Mucosa of descending colon (tissue), 3 donors: ENCODE data around the gene NTN1. TPM values are rescaled to one million over a fixed set of nuclear protein-coding genes. Genes with fewer than 3 reads are reported as not detected.

Experiments
- ATAC-seq: fragments of 200-7000 bp; cut with Tn5 transposase; one replicate; pipeline ENCODE4 v1.9.1; 2020; ENCODE audit warnings: mild to moderate bottlenecking, moderate library complexity
- DNase-seq, 3 donors: peaks; one replicate each; pipeline ENCODE4 v3.0.0-alpha.2; 2020
- H3K36me3 ChIP-seq: fragments of 200-600 bp; one replicate; pipeline ENCODE4 v1.8.0; 2021; ENCODE audit warnings: low read depth, mild to moderate bottlenecking
- H3K4me1 ChIP-seq: fragments of 200-600 bp; one replicate; pipeline ENCODE4 v1.8.0; 2021; ENCODE audit warnings: low read depth, mild to moderate bottlenecking
- H3K4me3 ChIP-seq: fragments of 200-600 bp; one replicate; pipeline ENCODE4 v1.8.0; 2021; ENCODE audit warnings: mild to moderate bottlenecking
- H3K9me3 ChIP-seq: fragments of 200-600 bp; one replicate; pipeline ENCODE4 v1.8.0; 2021; ENCODE audit warnings: mild to moderate bottlenecking
- CTCF ChIP-seq: fragments of 200-600 bp; IDR thresholded peaks from one replicate; pipeline ENCODE4 v1.8.0; 2022; ENCODE audit warnings: antibody characterized with exemption, mild to moderate bottlenecking
- intact Hi-C, 2 donors: fragments of 100-400 bp; cut with DNase I in 1 of 2; cut with micrococcal nuclease in 1 of 2; formaldehyde crosslinking; loops; one replicate each; pipeline versions ENCODE4 v1.11.0 to v1.11.1; 2022; cut with DNase I, micrococcal nuclease
- total RNA-seq, 3 donors: library from RNA; stranded (reverse); fragmentation: NEBNext Ultra II Directional in 2 of 3; extraction: Animal tissue kit (Norgen Biotek cat#: 25700) in 2 of 3; gene quantifications; one replicate each; pipeline versions ENCODE4 v1.2.1 to v1.2.4, GENCODE V29; 2021 to 2023
- donor health status: DM: no; HTN: no; CAD: no; lungs with moderate emphysema.
- donor health status: DM: no; HTN: no; CAD: no.
- donor health status: DM: no; HTN: yes; CAD: no.

NTN1 gene
- total RNA-seq, 3 donors from 2014 or later: 3.7 to 61.8 (median 4.0) TPM

DNA sequence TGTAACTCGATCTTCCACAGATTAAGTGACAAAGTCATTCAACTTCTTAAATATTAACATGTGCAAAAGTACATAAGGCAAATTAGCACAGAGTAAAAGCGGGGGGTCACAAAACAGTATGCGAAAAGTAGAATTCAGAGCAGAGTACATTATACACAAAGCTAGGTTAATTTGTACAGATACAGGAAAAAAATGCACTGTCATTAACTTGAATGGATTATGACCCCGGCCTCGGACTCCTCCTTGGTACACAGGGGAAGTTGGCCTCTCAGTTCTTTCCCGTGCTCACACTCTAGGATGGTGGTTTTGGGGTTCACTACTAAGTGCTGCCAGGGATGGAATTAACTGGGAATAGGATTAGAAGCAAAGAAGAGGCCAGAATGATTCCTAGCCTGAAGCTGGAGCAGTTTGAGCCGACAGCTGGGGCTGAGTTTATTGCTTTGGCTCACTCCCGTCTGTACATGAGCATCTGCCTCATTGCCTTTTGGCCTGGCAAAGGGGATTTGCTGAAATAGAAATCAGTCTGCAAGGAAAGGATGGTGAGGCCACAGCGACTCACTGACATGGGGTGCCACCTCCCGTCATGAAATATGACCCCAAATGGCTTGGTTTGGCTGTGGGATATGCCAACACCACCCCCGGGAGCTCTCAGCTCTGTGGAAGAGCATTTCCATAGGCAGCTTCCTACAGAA, 23.6 kb downstream of the NTN1 start:
- intact Hi-C loops: no loop called here
- DNase-seq (no peak), ATAC-seq (peak; percentile 16)
- H3K36me3 ChIP-seq: no peaks in the 10 kb centered on the region
- TF ChIP-seq CTCF: no peak
- H3K9me3 ChIP-seq: peaks cover 8% of the 10 kb centered on the region
- H3K4me1 ChIP-seq: no peaks in the 10 kb centered on the region
- no peak overlapping the region for H3K4me3 ChIP-seq

DNA sequence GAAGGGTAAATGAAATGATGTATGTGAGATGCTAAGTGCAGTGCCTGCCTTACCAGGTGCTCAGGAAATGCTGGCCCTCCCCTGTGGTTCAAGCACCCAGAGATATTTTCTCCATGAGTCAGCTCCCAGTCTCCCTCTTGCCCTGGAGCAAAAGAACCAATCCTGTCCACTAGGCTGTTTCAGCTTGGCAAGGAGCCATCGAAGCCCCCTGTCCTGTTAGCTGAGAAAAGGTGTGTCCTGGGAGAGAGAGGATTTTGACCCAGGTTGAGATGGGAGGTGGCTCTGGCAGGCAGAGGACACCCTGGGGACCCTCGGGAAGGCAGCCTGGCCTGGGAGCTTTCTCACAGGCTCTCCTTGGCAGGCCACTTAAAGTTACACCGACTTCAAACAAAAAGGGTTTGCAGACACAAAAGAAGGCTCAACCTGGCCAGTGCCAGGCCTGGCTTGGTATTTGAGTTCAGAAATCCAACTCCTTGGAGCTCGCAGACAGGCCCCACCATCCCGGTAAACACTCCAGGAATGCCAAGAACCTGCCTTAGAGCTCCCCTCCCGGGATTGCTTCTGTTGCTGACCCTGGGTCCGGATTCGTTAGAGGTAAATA, 29.6 kb downstream of the NTN1 start:
- TF ChIP-seq CTCF: no peak
- H3K4me1 ChIP-seq: no peaks in the 10 kb centered on the region
- intact Hi-C loops: no loop called here
- no peak for ATAC-seq
- no peak for DNase-seq
- H3K36me3 ChIP-seq: no peaks in the 10 kb centered on the region
- H3K9me3 ChIP-seq: peaks cover 8% of the 10 kb centered on the region
- no peak overlapping the region for H3K4me3 ChIP-seq

DNA sequence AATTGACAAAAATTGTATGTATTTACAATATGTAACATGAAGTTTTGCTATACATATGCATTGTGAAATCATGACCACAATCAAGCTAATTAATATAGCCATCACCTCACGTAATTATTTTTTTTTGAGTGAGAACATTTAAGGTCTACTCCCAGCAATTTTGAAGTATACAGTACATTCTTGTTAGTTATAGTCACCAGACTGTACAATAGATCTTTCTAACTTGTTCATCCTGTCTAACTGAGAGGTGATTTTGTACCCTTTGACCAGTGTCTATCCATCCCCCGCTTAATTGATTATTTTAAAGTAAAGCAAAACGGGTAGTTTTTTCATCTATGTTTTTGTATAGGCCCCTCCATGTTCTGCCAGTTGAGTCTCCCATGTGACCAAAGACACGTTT, 30.3 kb downstream of the NTN1 start:
- TF ChIP-seq CTCF: no peak
- intact Hi-C loops: no loop called here
- no peaks in the 10 kb centered on the region for H3K36me3 ChIP-seq

GRCh38 chr17:9052921-9053320, 31.6 kb downstream of the NTN1 start:
- peak in 1 of 3 donors; percentile 41 for DNase-seq
- no peak for TF ChIP-seq CTCF

More for the DNA sequence above, 30.3 kb downstream of the NTN1 start:
- DNase-seq (no peak), ATAC-seq (no peak)
- H3K4me1 ChIP-seq: no peaks in the 10 kb centered on the region
- no peak overlapping the region for H3K4me3 ChIP-seq
- H3K9me3 ChIP-seq: peaks cover 8% of the 10 kb centered on the region

DNA sequence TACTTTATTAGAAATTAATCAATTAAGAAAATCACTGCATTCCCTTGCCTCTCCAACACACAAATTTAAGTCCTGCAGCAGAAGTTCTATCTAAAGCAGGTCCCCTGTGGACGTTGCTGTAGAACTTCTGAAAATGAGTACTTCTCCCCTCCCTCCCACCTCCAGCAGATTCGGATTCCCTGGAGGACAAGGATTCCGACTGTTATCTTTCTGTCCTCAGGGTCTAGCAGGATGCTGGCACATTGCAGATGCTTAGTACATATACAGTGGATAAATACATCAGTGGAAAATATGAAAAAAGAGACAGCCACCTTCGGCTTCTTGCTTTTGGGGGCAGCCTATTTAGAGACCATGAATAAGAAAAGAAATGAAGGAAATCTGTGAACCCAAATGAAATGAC, 32.1 kb downstream of the NTN1 start:
- ATAC-seq (no peak), DNase-seq (no peak)
- Histone ChIP-seq H3K36me3 (no peaks in the 10 kb centered on the region), H3K4me1 (no peaks in the 10 kb centered on the region), H3K9me3 (peaks cover 2% of the 10 kb centered on the region), H3K4me3 (no peak overlapping the region)
- intact Hi-C loops: no loop called here
- no peak for TF ChIP-seq CTCF

More at GRCh38 chr17:9052921-9053320, 31.6 kb downstream of the NTN1 start:
- intact Hi-C loops: no loop called here
- ATAC-seq: peak; percentile 16
- Histone ChIP-seq H3K4me1 (no peaks in the 10 kb centered on the region), H3K36me3 (no peaks in the 10 kb centered on the region), H3K4me3 (no peak overlapping the region), H3K9me3 (peaks cover 6% of the 10 kb centered on the region)
